ENCODE data around the gene RGS3. TPM values are rescaled to one million over a fixed set of nuclear protein-coding genes. Genes with fewer than 3 reads are reported as not detected.

RGS3 gene
- total RNA-seq, 1 donor from 2014 or later = 18.9 TPM

DNA sequence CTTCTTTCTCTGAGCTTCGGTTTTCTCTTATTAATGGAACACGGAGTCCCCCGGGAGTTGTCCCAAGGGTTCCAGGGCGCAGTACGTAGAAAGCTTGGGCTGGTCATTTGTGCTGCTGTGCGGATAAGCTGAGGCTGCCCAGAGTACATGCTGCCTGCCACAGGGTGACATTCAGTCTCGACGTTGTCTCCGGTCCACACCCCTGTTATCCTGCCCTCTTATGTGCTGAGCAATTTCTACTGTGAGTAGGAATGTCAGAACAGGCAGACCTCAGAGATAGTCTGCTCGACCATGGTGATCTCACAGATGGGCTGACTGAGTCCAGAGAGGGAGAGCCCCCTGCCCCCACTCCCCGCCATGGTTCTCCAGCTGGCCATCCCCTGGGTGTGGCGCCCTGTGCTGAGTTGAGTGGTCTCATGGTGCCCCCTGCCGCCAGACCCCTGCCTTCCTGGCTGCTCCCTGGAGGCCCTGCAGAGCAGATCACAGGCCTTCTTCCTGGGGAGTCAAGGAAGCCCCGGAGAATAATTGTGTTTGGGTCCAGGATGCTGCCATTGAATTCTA is 124.0 kb downstream of the RGS3 start:
- DNase-seq = peak; percentile 87
- no peaks in the 10 kb centered on the region for H3K36me3 Mint-ChIP-seq (ENCODE audit: unreplicated experiment)
- H3K4me1 Mint-ChIP-seq (ENCODE audit: low read depth, unreplicated experiment) = peaks cover 6% of the 10 kb centered on the region
- no peak overlapping the region for H3K4me3 Mint-ChIP-seq (ENCODE audit: unreplicated experiment)
- peak overlapping the region; percentile 12 for H3K27ac Mint-ChIP-seq (ENCODE audit: unreplicated experiment)
- H3K27me3 Mint-ChIP-seq (ENCODE audit: unreplicated experiment) = peaks cover 9% of the 10 kb centered on the region
- TF ChIP-seq, protein P1, sequence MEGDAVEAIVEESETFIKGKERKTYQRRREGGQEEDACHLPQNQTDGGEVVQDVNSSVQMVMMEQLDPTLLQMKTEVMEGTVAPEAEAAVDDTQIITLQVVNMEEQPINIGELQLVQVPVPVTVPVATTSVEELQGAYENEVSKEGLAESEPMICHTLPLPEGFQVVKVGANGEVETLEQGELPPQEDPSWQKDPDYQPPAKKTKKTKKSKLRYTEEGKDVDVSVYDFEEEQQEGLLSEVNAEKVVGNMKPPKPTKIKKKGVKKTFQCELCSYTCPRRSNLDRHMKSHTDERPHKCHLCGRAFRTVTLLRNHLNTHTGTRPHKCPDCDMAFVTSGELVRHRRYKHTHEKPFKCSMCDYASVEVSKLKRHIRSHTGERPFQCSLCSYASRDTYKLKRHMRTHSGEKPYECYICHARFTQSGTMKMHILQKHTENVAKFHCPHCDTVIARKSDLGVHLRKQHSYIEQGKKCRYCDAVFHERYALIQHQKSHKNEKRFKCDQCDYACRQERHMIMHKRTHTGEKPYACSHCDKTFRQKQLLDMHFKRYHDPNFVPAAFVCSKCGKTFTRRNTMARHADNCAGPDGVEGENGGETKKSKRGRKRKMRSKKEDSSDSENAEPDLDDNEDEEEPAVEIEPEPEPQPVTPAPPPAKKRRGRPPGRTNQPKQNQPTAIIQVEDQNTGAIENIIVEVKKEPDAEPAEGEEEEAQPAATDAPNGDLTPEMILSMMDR (IDR thresholded peaks at IDR 0.05; ENCODE audit: partially characterized antibody, unreplicated experiment) = peak; percentile 55
- H3K9me3 Mint-ChIP-seq (ENCODE audit: unreplicated experiment) = peaks cover 2% of the 10 kb centered on the region

DNA sequence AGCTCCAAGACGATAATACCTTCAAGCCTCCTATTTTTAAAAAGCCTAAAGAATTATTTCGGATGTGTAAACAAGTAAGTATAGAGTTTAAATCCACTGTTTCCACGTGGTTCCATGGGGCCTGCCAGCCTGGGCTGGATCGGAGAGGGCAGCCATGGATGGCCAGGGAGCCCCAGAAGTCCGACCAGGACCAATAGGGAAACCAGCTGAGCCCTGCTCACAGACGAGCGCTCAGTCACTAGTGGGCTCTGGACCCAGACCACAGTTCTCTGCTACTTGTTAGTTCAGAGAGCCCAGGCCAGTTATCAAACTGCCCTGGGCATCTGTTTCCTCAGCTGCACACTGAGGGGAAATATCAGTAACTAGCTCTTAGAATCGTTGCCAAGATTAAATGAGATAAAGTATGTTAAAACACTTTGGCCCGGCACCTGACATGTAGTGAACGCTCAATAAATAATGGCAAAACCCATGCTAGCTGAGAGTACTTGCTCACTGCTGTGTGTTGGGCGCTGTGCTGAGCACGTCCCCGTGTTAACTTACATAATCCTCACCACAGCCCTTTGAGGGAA is 124.8 kb downstream of the RGS3 start:
- H3K27ac Mint-ChIP-seq (ENCODE audit: unreplicated experiment) = no peak overlapping the region
- peaks cover 9% of the 10 kb centered on the region for H3K4me1 Mint-ChIP-seq (ENCODE audit: low read depth, unreplicated experiment)
- DNase-seq = no peak
- H3K4me3 Mint-ChIP-seq (ENCODE audit: unreplicated experiment) = no peak overlapping the region
- H3K9me3 Mint-ChIP-seq (ENCODE audit: unreplicated experiment) = peaks cover 2% of the 10 kb centered on the region
- no peaks in the 10 kb centered on the region for H3K36me3 Mint-ChIP-seq (ENCODE audit: unreplicated experiment)
- TF ChIP-seq, protein P1 (IDR thresholded peaks at IDR 0.05; ENCODE audit: partially characterized antibody, unreplicated experiment) = no peak
- H3K27me3 Mint-ChIP-seq (ENCODE audit: unreplicated experiment) = peaks cover 7% of the 10 kb centered on the region

DNA sequence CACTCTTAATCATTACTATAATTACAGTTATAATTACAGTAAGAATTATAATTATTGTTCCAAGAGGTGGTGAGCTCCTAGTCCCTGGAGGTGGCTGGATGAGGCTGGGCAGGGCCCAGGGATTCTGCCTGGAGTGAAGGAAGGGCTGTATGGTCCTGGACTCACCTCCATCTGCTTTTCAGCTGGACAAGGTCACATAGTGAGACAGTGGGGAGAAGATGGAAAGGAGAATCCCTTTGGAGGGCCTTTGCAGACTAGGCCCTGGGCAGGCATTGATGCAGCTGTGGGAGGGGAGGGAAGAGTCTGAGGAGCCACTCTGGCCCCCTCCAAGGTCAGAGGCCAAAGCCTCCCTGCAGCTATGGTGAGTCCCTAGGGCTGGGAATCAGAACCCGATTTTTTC is 125.4 kb downstream of the RGS3 start:
- H3K4me1 Mint-ChIP-seq (ENCODE audit: low read depth, unreplicated experiment) = peaks cover 9% of the 10 kb centered on the region
- peaks cover 3% of the 10 kb centered on the region for H3K27me3 Mint-ChIP-seq (ENCODE audit: unreplicated experiment)
- peaks cover 2% of the 10 kb centered on the region for H3K9me3 Mint-ChIP-seq (ENCODE audit: unreplicated experiment)
- no peak overlapping the region for H3K4me3 Mint-ChIP-seq (ENCODE audit: unreplicated experiment)
- DNase-seq = no peak
- TF ChIP-seq, protein P1 (IDR thresholded peaks at IDR 0.05; ENCODE audit: partially characterized antibody, unreplicated experiment) = no peak
- no peaks in the 10 kb centered on the region for H3K36me3 Mint-ChIP-seq (ENCODE audit: unreplicated experiment)
- no peak overlapping the region for H3K27ac Mint-ChIP-seq (ENCODE audit: unreplicated experiment)

DNA sequence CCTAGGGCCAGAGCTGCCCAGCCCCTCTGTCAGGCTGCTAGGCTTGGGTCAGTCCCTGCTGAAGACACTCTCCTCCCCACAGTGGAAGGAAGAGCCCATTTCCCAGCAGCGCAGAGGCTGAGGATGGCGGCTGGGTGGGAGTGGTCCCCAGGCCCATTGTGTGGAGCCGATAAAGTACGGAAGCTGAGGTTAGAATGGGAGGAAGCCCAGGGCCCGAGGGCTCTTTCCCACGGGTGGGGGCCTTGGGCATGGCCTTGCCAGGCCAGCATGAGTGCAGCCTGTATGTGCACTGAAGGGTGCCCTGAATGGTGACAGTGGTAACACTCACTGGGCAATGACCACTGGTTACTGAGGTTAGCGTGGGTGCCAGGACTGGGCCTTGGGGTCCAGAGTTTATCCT is 125.9 kb downstream of the RGS3 start:
- Mint-ChIP-seq H3K4me3 (ENCODE audit: unreplicated experiment) (no peak overlapping the region), H3K27ac (ENCODE audit: unreplicated experiment) (no peak overlapping the region), H3K27me3 (ENCODE audit: unreplicated experiment) (peaks cover 3% of the 10 kb centered on the region), H3K36me3 (ENCODE audit: unreplicated experiment) (no peaks in the 10 kb centered on the region), H3K9me3 (ENCODE audit: unreplicated experiment) (peaks cover 2% of the 10 kb centered on the region), H3K4me1 (ENCODE audit: low read depth, unreplicated experiment) (peaks cover 9% of the 10 kb centered on the region)
- peak; percentile 13 for DNase-seq
- TF ChIP-seq, protein P1 (IDR thresholded peaks at IDR 0.05; ENCODE audit: partially characterized antibody, unreplicated experiment) = no peak

DNA sequence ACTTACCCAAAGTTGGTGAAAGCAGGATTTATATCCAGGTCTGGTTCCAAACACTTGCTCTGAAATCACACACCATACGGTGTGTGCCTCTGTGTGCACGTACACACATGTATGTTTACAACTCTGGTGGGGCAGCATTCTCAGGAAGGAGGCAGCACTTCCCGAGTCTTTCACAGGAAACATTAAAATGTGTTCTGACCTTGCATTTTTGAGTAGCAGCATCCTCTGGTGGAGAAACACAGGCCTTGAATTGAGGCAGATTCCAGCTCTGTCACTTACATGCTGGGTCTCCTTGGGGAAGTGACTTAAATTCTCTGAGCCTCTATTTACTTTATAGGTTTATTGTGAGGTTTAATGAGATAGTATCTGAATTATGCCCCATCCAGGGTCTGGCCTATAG is 126.4 kb downstream of the RGS3 start:
- peaks cover 9% of the 10 kb centered on the region for H3K4me1 Mint-ChIP-seq (ENCODE audit: low read depth, unreplicated experiment)
- DNase-seq = peak; percentile 8
- H3K4me3 Mint-ChIP-seq (ENCODE audit: unreplicated experiment) = no peak overlapping the region
- H3K36me3 Mint-ChIP-seq (ENCODE audit: unreplicated experiment) = no peaks in the 10 kb centered on the region
- H3K27ac Mint-ChIP-seq (ENCODE audit: unreplicated experiment) = no peak overlapping the region
- H3K27me3 Mint-ChIP-seq (ENCODE audit: unreplicated experiment) = peaks cover 3% of the 10 kb centered on the region
- peaks cover 2% of the 10 kb centered on the region for H3K9me3 Mint-ChIP-seq (ENCODE audit: unreplicated experiment)
- TF ChIP-seq, protein P1 (IDR thresholded peaks at IDR 0.05; ENCODE audit: partially characterized antibody, unreplicated experiment) = no peak
